Large intestine (tissue), 3 donors: ENCODE measurements around the gene POLE. TPM values are rescaled to one million over a fixed set of nuclear protein-coding genes. Genes with fewer than 3 reads are reported as not detected.
"Not testable (repeated sequence)": the region's sequence is repeated elsewhere in the genome, so short reads cannot be mapped to it uniquely, and the experiment has no call there.

ENCODE experiments used
- DNase-seq, 2 donors: peaks; one replicate each; pipeline versions ENCODE4 v3.0.0 to v3.0.0-alpha.2; 2013
- H3K27ac ChIP-seq: one replicate; pipeline ENCODE4 v1.5.1; 2013; ENCODE audit warnings: low read length
- H3K27me3 ChIP-seq: 2 replicates; pipeline ENCODE4 v1.6.1; 2013; ENCODE audit warnings: low read length; ENCODE audit not compliant: control insufficient read depth, insufficient read depth
- H3K36me3 ChIP-seq: 2 replicates; pipeline ENCODE4 v1.6.1; 2013; ENCODE audit warnings: low read length; ENCODE audit not compliant: control insufficient read depth, insufficient read depth
- H3K4me1 ChIP-seq: one replicate; pipeline ENCODE4 v1.6.1; 2013; ENCODE audit warnings: low read length; ENCODE audit not compliant: control insufficient read depth, insufficient read depth
- H3K4me3 ChIP-seq: one replicate; pipeline ENCODE4 v1.5.1; 2013; ENCODE audit warnings: low read length
- H3K9me3 ChIP-seq: one replicate; pipeline ENCODE4 v1.6.1; 2013; ENCODE audit warnings: mild to moderate bottlenecking, low read depth, low read length, moderate library complexity; ENCODE audit not compliant: control insufficient read depth
- WGBS: methylation state at CpG from one replicate; pipeline ENCODE4 v1.1.5; 2013; ENCODE audit warnings: low lambda C conversion rate; ENCODE audit not compliant: insufficient coverage; 5-methylcytosine and 5-hydroxymethylcytosine counted together
- polyA plus RNA-seq: library from polyadenylated mRNA; unstranded; fragments of 120-200 nt; gene quantifications from one replicate; pipeline ENCODE4 v1.2.1, GENCODE V29; 2013

POLE gene
- polyA plus RNA-seq, 1 donor = 48.1 TPM

DNA sequence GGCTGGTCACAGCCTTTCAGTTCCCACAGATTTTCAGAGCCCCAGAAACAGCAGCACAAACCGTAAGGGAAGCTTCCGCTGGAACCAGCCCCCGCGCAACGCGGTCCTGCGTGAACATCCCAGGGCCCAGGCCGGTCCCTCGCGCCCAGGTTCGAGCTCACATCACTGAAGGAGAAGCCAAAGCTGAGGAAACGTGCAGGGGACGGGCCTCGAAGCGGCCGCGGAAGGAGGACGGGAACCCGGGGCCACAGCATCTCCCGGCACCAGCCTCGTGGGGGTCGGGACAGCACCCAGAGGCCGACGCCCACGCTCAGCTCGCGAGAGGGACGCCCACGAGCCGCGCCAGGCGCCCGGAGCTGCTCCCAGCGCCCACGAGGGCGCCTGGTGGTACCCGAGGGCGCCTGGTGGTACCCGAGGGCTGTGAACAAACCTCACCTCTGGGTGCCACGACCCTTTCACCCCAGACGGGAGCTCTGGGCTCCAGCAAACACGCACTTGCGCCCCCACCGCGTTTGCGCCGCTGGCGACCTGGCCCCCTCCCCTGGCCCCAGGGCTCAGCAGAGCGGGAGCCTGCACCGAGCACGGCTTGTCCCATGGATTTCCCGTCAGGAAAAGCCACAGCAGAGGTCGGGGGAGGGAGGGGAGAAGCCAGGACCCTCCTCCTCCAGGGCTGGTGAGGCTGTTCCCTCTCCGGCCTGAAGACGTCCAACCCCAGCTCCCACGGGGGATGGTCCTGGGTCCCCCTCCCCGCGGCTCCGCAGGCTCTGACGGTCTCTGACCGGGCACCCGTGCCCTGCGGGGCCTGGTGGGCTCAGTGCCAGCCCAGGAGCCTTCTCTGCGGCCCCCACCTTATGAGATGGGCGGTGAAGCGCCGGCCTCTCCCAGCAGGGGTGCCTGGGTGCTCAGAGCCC is 83.6 kb downstream of the POLE start:
- H3K36me3 ChIP-seq = no peaks in the 10 kb centered on the region
- peak overlapping the region; percentile 33 for H3K27ac ChIP-seq
- peaks cover 13% of the 10 kb centered on the region for H3K9me3 ChIP-seq
- peak overlapping the region; percentile 30 for H3K4me3 ChIP-seq
- peaks cover 28% of the 10 kb centered on the region for H3K4me1 ChIP-seq
- no CpG with 5 or more reads among the region's 67 CpGs for WGBS
- H3K27me3 ChIP-seq = peaks cover 80% of the 10 kb centered on the region
- no peak for DNase-seq

GRCh38 chr12:132602572-132603239 is 84.4 kb downstream of the POLE start:
- no peak for DNase-seq
- Histone ChIP-seq H3K4me3 (no peak overlapping the region), H3K27me3 (peaks cover 73% of the 10 kb centered on the region), H3K27ac (peak overlapping the region; percentile 26), H3K9me3 (peaks cover 13% of the 10 kb centered on the region), H3K4me1 (peaks cover 26% of the 10 kb centered on the region), H3K36me3 (no peaks in the 10 kb centered on the region)
- whole genome bisulfite sequencing = no CpG with 5 or more reads among the region's 29 CpGs

- no peak overlapping the region for H3K27ac ChIP-seq
- no peaks in the 10 kb centered on the region for H3K36me3 ChIP-seq
- H3K4me3 ChIP-seq = no peak overlapping the region
- H3K4me1 ChIP-seq = peaks cover 28% of the 10 kb centered on the region
- DNase-seq = no peak
- peaks cover 13% of the 10 kb centered on the region for H3K9me3 ChIP-seq
- WGBS = no CpG with 5 or more reads among the region's 31 CpGs
- peaks cover 60% of the 10 kb centered on the region for H3K27me3 ChIP-seq
Measured at GRCh38 chr12:132601171-132601883, 85.8 kb downstream of the POLE start.

- no peaks in the 10 kb centered on the region for H3K36me3 ChIP-seq
- H3K4me3 ChIP-seq = peak overlapping the region; percentile 48
- H3K27me3 ChIP-seq = peaks cover 61% of the 10 kb centered on the region
- no CpG with 5 or more reads among the region's 45 CpGs for WGBS
- peak in 1 of 2 donors; percentile 69 for DNase-seq
- H3K27ac ChIP-seq = no peak overlapping the region
- H3K4me1 ChIP-seq = peaks cover 28% of the 10 kb centered on the region
- H3K9me3 ChIP-seq = peaks cover 8% of the 10 kb centered on the region
Measured at GRCh38 chr12:132600048-132601032, 86.8 kb downstream of the POLE start.

- DNase-seq, H3K4me3 ChIP-seq, H3K9me3 ChIP-seq, H3K27ac ChIP-seq, H3K36me3 ChIP-seq: not testable (repeated sequence)
- peaks cover 28% of the 10 kb centered on the region for H3K4me1 ChIP-seq
- no CpG with 5 or more reads among the region's 6 CpGs for WGBS
- peaks cover 54% of the 10 kb centered on the region for H3K27me3 ChIP-seq
Measured at GRCh38 chr12:132599502-132599901, 87.6 kb downstream of the POLE start.

- Histone ChIP-seq H3K9me3 (no peaks in the 10 kb centered on the region), H3K27ac (peak overlapping the region; percentile 20), H3K4me3 (peak overlapping the region; percentile 34), H3K27me3 (peaks cover 36% of the 10 kb centered on the region), H3K4me1 (peaks cover 23% of the 10 kb centered on the region), H3K36me3 (no peaks in the 10 kb centered on the region)
- 38% methylated on average over 2 of the region's 58 CpGs for WGBS
- DNase-seq = peak in 1 of 2 donors; percentile 70
Measured at GRCh38 chr12:132597333-132598316, 89.5 kb downstream of the POLE start.

DNA sequence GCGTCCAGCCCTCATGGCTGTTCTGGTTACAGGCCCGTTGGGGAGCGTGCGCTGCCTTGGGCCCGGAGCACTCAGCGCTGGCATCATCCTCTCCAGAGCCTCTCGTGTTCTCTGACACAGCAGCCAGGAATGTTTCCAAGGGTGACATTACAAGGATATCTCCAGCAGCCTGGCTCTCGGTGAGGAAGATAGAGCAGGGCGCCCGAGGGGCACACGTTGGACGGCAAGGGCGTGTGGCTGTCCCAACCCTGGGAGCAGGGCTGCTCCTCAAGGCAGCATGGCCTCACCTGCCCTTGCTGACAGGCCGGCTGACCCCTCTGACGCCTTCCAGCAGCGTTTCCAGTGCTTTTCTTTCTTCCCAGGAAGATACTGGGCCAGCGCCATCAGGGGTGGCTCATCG is 91.1 kb downstream of the POLE start:
- no peaks in the 10 kb centered on the region for H3K9me3 ChIP-seq
- H3K4me3 ChIP-seq = no peak overlapping the region
- 50% methylated on average over 2 of the region's 18 CpGs for WGBS
- peaks cover 21% of the 10 kb centered on the region for H3K27me3 ChIP-seq
- peaks cover 22% of the 10 kb centered on the region for H3K4me1 ChIP-seq
- H3K27ac ChIP-seq = no peak overlapping the region
- no peak for DNase-seq
- no peaks in the 10 kb centered on the region for H3K36me3 ChIP-seq

GRCh38 chr12:132595183-132595582 is 92.0 kb downstream of the POLE start:
- Histone ChIP-seq H3K4me1 (peaks cover 14% of the 10 kb centered on the region), H3K27me3 (peaks cover 14% of the 10 kb centered on the region), H3K36me3 (no peaks in the 10 kb centered on the region), H3K4me3 (no peak overlapping the region), H3K27ac (no peak overlapping the region), H3K9me3 (no peaks in the 10 kb centered on the region)
- no CpG with 5 or more reads among the region's 11 CpGs for WGBS
- DNase-seq = no peak

GRCh38 chr12:132593938-132594358 is 93.2 kb downstream of the POLE start:
- H3K4me1 ChIP-seq = peaks cover 11% of the 10 kb centered on the region
- DNase-seq = peak; percentile 95 to 97
- no peaks in the 10 kb centered on the region for H3K9me3 ChIP-seq
- peaks cover 10% of the 10 kb centered on the region for H3K27me3 ChIP-seq
- H3K27ac ChIP-seq = peak overlapping the region; percentile 43
- H3K4me3 ChIP-seq = no peak overlapping the region
- no CpG with 5 or more reads among the region's 11 CpGs for WGBS
- H3K36me3 ChIP-seq = no peaks in the 10 kb centered on the region
